WTC11 (cell line): ENCODE data around the gene ACP4. TPM values are rescaled to one million over a fixed set of nuclear protein-coding genes. Genes with fewer than 3 reads are reported as not detected.
"Not testable (repeated sequence)": the region's sequence is repeated elsewhere in the genome, so short reads cannot be mapped to it uniquely, and the experiment has no call there.

Experiments
- ATAC-seq: fragments of 200-7000 bp; cut with Tn5 transposase; 2 replicates; pipeline ENCODE4 v1.10.0; 2021; ENCODE audit warnings: mild to moderate bottlenecking, moderate library complexity
- CTCF ChIA-PET: fragments of 300-600 bp; sonication (Branson Sonifier 250); formaldehyde crosslinking; loops from one replicate; lab custom pipeline; 2021; ENCODE audit warnings: antibody characterized with exemption; lab: Charles Lee
- POLR2A ChIA-PET: fragments of 350-600 bp; sonication (Branson Sonifier 250); formaldehyde crosslinking; loops from one replicate; lab custom pipeline; 2021; ENCODE audit warnings: antibody characterized with exemption; lab: Charles Lee
- DNase-seq: peaks from one replicate; pipeline ENCODE4 v3.0.0; 2021; ENCODE audit warnings: low spot score
- H3K27ac Mint-ChIP-seq: 2 replicates; pipeline ENCODE4 v1.8.0; 2021; ENCODE audit warnings: mixed read lengths
- H3K27me3 Mint-ChIP-seq: 2 replicates; pipeline ENCODE4 v1.8.0; 2021; ENCODE audit warnings: low read depth, mild to moderate bottlenecking, moderate library complexity, mixed read lengths
- H3K36me3 Mint-ChIP-seq: 2 replicates; pipeline ENCODE4 v1.8.0; 2021; ENCODE audit warnings: mixed read lengths
- H3K4me1 Mint-ChIP-seq: 2 replicates; pipeline ENCODE4 v1.8.0; 2022; ENCODE audit warnings: mixed read lengths
- H3K4me3 Mint-ChIP-seq: 2 replicates; pipeline ENCODE4 v1.8.0; 2021; ENCODE audit warnings: mild to moderate bottlenecking, moderate library complexity, mixed read lengths
- H3K9me3 Mint-ChIP-seq: 2 replicates; pipeline ENCODE4 v1.8.0; 2021; ENCODE audit warnings: mixed read lengths
- ATF1 ChIP-seq: sonication (generic); formaldehyde crosslinking; IDR thresholded peaks from 2 replicates; pipeline ENCODE4 v1.8.1; 2023; ENCODE audit warnings: mild to moderate bottlenecking, moderate library complexity, missing genetic modification reagents
- CREM ChIP-seq: sonication (generic); formaldehyde crosslinking; IDR thresholded peaks from 2 replicates; pipeline ENCODE4 v1.8.1; 2022; ENCODE audit warnings: mild to moderate bottlenecking, missing genetic modification reagents, moderate library complexity
- MYBL2 ChIP-seq: sonication (generic); formaldehyde crosslinking; IDR thresholded peaks from 2 replicates; pipeline ENCODE4 v1.8.1; 2023; ENCODE audit warnings: mild to moderate bottlenecking, moderate library complexity, missing genetic modification reagents
- NFE2L1 ChIP-seq: sonication (generic); formaldehyde crosslinking; IDR thresholded peaks from 2 replicates; pipeline ENCODE4 v1.8.1; 2023; ENCODE audit warnings: missing genetic modification reagents
- NFYB ChIP-seq: sonication (generic); formaldehyde crosslinking; conservative IDR thresholded peaks from 2 replicates; pipeline ENCODE4 v1.8.0; 2022; ENCODE audit warnings: low read depth, missing genetic modification reagents
- NR3C1 ChIP-seq: sonication (generic); formaldehyde crosslinking; conservative IDR thresholded peaks from 2 replicates; pipeline ENCODE4 v1.8.1; 2023; ENCODE audit warnings: low read depth, mild to moderate bottlenecking, missing genetic modification reagents
- RELA ChIP-seq: sonication (generic); formaldehyde crosslinking; IDR thresholded peaks from 2 replicates; pipeline ENCODE4 v1.8.1; 2022; ENCODE audit warnings: missing genetic modification reagents, mild to moderate bottlenecking, borderline replicate concordance
- RORB ChIP-seq: fragments of 250-450 bp; sonication (Bioruptor Pico); IDR thresholded peaks from 2 replicates; pipeline ENCODE4 v1.9.0; 2021; ENCODE audit warnings: mild to moderate bottlenecking
- ZNF263 ChIP-seq: sonication (generic); formaldehyde crosslinking; IDR thresholded peaks from 2 replicates; pipeline ENCODE4 v1.8.1; 2022; ENCODE audit warnings: low read depth, mild to moderate bottlenecking, moderate library complexity, missing genetic modification reagents
- total RNA-seq: library from RNA; stranded (reverse); gene quantifications from 3 replicates; pipeline ENCODE4 v1.2.3, GENCODE V29; 2021
- TF ChIP-seq, protein P1 (sequence below): fragments of 250-450 bp; sonication (Bioruptor Pico); IDR thresholded peaks from 2 replicates; pipeline ENCODE4 v1.9.0; 2021; ENCODE audit warnings: mild to moderate bottlenecking
- TF ChIP-seq, protein P2 (sequence below): sonication (generic); formaldehyde crosslinking; conservative IDR thresholded peaks from 2 replicates; pipeline ENCODE4 v1.8.1; 2022; ENCODE audit warnings: mild to moderate bottlenecking, missing genetic modification reagents
- TF ChIP-seq, protein P3 (sequence below): sonication (generic); formaldehyde crosslinking; IDR thresholded peaks from 2 replicates; pipeline ENCODE4 v1.8.0; 2022; ENCODE audit warnings: mild to moderate bottlenecking, missing genetic modification reagents
- TF ChIP-seq, protein P4 (sequence below): sonication (generic); formaldehyde crosslinking; IDR thresholded peaks from 2 replicates; pipeline ENCODE4 v1.8.0; 2022; ENCODE audit warnings: missing genetic modification reagents
- TF ChIP-seq, protein P5 (sequence below): fragments of 250-450 bp; sonication (Bioruptor Pico); IDR thresholded peaks from 2 replicates; pipeline ENCODE4 v1.9.0; 2021; ENCODE audit warnings: moderate library complexity, mild to moderate bottlenecking, inconsistent platforms, borderline replicate concordance
- TF ChIP-seq, protein P6 (sequence below): sonication (generic); formaldehyde crosslinking; conservative IDR thresholded peaks from 2 replicates; pipeline ENCODE4 v1.8.1; 2023; ENCODE audit warnings: mild to moderate bottlenecking, low read depth, missing genetic modification reagents, moderate library complexity

The ACP4 gene
- total RNA-seq, 1 experiment from 2014 or later = not detected

DNA sequence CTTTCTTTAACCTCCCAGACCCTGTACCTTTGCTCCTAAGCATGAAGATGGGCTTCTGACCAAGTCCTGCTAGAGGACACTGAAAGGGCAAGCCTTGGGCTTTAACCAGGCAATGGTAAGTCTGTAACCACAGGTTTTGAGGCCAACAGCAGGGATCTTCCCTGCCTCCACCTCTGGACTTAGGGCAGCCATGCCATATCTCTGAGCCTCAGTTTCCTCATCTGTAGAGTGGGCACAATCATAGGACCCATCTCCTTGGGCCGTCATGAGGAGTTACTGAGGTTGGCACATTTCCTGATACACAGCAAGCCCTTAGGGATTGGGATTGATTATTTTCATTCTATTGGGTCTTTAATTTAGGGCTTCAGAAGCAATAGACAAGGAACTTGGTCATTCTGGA is 18.6 kb downstream of the ACP4 start:
- POLR2A ChIA-PET = no interaction called here
- DNase-seq = no peak
- no peak for ATAC-seq
- H3K9me3 Mint-ChIP-seq = peaks cover 11% of the 10 kb centered on the region
- TF ChIP-seq, protein P1, sequence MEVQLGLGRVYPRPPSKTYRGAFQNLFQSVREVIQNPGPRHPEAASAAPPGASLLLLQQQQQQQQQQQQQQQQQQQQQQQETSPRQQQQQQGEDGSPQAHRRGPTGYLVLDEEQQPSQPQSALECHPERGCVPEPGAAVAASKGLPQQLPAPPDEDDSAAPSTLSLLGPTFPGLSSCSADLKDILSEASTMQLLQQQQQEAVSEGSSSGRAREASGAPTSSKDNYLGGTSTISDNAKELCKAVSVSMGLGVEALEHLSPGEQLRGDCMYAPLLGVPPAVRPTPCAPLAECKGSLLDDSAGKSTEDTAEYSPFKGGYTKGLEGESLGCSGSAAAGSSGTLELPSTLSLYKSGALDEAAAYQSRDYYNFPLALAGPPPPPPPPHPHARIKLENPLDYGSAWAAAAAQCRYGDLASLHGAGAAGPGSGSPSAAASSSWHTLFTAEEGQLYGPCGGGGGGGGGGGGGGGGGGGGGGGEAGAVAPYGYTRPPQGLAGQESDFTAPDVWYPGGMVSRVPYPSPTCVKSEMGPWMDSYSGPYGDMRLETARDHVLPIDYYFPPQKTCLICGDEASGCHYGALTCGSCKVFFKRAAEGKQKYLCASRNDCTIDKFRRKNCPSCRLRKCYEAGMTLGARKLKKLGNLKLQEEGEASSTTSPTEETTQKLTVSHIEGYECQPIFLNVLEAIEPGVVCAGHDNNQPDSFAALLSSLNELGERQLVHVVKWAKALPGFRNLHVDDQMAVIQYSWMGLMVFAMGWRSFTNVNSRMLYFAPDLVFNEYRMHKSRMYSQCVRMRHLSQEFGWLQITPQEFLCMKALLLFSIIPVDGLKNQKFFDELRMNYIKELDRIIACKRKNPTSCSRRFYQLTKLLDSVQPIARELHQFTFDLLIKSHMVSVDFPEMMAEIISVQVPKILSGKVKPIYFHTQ = no peak
- TF ChIP-seq NFE2L1 = no peak
- peaks cover 54% of the 10 kb centered on the region for H3K27me3 Mint-ChIP-seq
- H3K4me3 Mint-ChIP-seq = no peak overlapping the region
- H3K27ac Mint-ChIP-seq = no peak overlapping the region
- no peaks in the 10 kb centered on the region for H3K4me1 Mint-ChIP-seq
- H3K36me3 Mint-ChIP-seq = peaks cover 6% of the 10 kb centered on the region
- CTCF ChIA-PET = no interaction called here

DNA sequence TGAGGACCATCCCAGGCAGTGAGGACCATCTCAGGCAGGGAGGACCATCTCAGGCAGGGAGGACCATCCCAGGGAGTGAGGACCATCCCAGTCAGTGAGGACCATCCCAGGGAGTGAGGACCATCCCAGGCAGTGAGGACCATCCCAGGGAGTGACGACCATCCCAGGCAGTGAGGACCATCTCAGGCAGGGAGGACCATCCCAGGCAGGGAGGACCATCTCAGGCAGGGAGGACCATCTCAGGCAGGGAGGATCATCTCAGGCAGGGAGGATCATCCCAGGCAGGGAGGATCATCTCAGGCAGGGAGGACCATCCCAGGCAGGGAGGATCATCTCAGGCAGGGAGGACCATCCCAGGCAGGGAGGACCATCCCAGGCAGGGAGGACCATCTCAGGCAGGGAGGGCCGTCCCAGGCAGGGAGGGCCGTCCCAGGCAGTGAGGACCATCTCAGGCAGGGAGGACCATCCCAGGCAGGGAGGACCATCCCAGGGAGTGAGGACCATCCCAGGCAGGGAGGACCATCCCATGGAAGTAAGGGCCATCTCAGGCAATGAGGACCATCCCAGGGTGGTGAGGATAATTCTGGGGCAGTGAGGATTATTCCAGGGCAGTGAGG is 21.5 kb downstream of the ACP4 start:
- ATAC-seq, H3K27ac Mint-ChIP-seq, H3K4me3 Mint-ChIP-seq, POLR2A ChIA-PET, CTCF ChIA-PET, H3K36me3 Mint-ChIP-seq, DNase-seq, H3K4me1 Mint-ChIP-seq: not testable (repeated sequence)
- peak; percentile 45; the same call in 1 of the 2 replicates for TF ChIP-seq ZNF263 (CRISPR knock-in tag)
- H3K9me3 Mint-ChIP-seq = peaks cover 25% of the 10 kb centered on the region
- H3K27me3 Mint-ChIP-seq = peaks cover 80% of the 10 kb centered on the region

DNA sequence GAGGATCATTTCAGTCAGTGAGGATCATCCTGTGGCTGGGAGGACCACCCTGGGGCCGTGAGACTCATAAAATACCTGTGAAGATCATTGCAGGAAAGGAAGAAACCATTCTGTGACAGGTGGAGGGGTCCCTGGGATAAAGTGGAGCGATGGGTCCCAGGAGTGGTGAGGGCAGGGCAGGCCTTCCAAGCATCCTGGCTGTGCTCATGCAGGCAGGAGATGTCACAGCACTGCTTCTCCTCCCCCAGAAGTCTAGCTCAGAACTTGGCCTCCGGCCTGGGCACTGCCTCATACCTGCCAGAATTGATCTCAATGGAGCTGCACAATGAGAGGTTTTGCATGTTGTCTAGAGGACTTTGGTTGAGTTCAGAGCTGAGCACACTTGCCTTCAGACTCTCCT is 22.3 kb downstream of the ACP4 start:
- H3K4me3 Mint-ChIP-seq = no peak overlapping the region
- peaks cover 2% of the 10 kb centered on the region for H3K4me1 Mint-ChIP-seq
- peaks cover 79% of the 10 kb centered on the region for H3K27me3 Mint-ChIP-seq

DNA sequence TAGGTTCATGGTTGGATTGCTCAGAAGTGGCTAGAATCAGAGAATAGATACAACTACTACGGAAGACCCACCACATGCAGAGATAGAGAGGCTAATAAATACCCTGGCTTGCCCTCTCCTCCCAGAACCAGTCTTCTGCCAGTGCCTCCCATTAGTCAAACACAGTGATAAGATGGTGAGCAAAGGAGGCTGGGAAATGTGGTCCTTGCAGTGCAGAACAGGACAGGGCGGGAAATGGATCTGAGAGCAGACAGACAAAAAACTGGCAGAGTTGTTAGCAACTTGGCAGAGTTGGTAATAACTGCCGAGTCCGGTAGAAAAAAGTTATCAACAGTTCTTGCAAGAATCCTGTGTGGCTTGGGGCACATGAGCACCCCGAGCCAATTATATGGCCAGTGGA is 24.7 kb downstream of the ACP4 start:
- POLR2A ChIA-PET = interaction anchor here (0.9 kb wide), 1 partner anchor 14 kb away, joined by 6 read pairs; no protein-coding TSS in a partner anchor
- CTCF ChIA-PET = interaction anchor here (1.1 to 1.2 kb wide), 2 partner anchors 15 to 107 kb away, joined by 3 to 4 read pairs; no protein-coding TSS in a partner anchor
- no peak for DNase-seq
- H3K36me3 Mint-ChIP-seq = no peaks in the 10 kb centered on the region; the same call in 1 of the 2 replicates
- H3K27ac Mint-ChIP-seq = no peak overlapping the region
- H3K9me3 Mint-ChIP-seq = peaks cover 25% of the 10 kb centered on the region
- no peak overlapping the region for H3K4me3 Mint-ChIP-seq
- no peak for ATAC-seq
- H3K4me1 Mint-ChIP-seq = peaks cover 21% of the 10 kb centered on the region
- H3K27me3 Mint-ChIP-seq = peaks cover 76% of the 10 kb centered on the region
- no peak for TF ChIP-seq ATF1 (CRISPR knock-in tag)
- TF ChIP-seq CREM (CRISPR knock-in tag) = no peak
- TF ChIP-seq RELA = no peak
- TF ChIP-seq NR3C1 (CRISPR knock-in tag) = no peak
- TF ChIP-seq, protein P2, sequence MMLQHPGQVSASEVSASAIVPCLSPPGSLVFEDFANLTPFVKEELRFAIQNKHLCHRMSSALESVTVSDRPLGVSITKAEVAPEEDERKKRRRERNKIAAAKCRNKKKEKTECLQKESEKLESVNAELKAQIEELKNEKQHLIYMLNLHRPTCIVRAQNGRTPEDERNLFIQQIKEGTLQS (CRISPR knock-in tag) = no peak
- no peak for TF ChIP-seq MYBL2
- TF ChIP-seq, protein P3, sequence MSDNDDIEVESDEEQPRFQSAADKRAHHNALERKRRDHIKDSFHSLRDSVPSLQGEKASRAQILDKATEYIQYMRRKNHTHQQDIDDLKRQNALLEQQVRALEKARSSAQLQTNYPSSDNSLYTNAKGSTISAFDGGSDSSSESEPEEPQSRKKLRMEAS = no peak
- TF ChIP-seq, protein P4, sequence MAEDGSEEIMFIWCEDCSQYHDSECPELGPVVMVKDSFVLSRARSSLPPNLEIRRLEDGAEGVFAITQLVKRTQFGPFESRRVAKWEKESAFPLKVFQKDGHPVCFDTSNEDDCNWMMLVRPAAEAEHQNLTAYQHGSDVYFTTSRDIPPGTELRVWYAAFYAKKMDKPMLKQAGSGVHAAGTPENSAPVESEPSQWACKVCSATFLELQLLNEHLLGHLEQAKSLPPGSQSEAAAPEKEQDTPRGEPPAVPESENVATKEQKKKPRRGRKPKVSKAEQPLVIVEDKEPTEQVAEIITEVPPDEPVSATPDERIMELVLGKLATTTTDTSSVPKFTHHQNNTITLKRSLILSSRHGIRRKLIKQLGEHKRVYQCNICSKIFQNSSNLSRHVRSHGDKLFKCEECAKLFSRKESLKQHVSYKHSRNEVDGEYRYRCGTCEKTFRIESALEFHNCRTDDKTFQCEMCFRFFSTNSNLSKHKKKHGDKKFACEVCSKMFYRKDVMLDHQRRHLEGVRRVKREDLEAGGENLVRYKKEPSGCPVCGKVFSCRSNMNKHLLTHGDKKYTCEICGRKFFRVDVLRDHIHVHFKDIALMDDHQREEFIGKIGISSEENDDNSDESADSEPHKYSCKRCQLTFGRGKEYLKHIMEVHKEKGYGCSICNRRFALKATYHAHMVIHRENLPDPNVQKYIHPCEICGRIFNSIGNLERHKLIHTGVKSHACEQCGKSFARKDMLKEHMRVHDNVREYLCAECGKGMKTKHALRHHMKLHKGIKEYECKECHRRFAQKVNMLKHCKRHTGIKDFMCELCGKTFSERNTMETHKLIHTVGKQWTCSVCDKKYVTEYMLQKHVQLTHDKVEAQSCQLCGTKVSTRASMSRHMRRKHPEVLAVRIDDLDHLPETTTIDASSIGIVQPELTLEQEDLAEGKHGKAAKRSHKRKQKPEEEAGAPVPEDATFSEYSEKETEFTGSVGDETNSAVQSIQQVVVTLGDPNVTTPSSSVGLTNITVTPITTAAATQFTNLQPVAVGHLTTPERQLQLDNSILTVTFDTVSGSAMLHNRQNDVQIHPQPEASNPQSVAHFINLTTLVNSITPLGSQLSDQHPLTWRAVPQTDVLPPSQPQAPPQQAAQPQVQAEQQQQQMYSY (CRISPR knock-in tag) = no peak

More for the DNA sequence above, 22.3 kb downstream of the ACP4 start:
- Mint-ChIP-seq H3K27ac (no peak overlapping the region), H3K9me3 (peaks cover 25% of the 10 kb centered on the region), H3K36me3 (no peaks in the 10 kb centered on the region; the same call in 1 of the 2 replicates)
- ChIA-PET POLR2A (no interaction called here), CTCF (interaction anchor here (0.5 kb wide), 1 partner anchor 491 kb away, joined by 3 read pairs; no protein-coding TSS in a partner anchor)
- no peak for TF ChIP-seq NFYB (CRISPR knock-in tag)
- TF ChIP-seq, protein P5, sequence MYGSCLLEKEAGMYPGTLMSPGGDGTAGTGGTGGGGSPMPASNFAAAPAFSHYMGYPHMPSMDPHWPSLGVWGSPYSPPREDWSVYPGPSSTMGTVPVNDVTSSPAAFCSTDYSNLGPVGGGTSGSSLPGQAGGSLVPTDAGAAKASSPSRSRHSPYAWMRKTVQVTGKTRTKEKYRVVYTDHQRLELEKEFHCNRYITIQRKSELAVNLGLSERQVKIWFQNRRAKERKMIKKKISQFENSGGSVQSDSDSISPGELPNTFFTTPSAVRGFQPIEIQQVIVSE = no peak
- TF ChIP-seq NR3C1 (CRISPR knock-in tag) = no peak
- TF ChIP-seq RORB (CRISPR knock-in tag) = no peak
- TF ChIP-seq, protein P6, sequence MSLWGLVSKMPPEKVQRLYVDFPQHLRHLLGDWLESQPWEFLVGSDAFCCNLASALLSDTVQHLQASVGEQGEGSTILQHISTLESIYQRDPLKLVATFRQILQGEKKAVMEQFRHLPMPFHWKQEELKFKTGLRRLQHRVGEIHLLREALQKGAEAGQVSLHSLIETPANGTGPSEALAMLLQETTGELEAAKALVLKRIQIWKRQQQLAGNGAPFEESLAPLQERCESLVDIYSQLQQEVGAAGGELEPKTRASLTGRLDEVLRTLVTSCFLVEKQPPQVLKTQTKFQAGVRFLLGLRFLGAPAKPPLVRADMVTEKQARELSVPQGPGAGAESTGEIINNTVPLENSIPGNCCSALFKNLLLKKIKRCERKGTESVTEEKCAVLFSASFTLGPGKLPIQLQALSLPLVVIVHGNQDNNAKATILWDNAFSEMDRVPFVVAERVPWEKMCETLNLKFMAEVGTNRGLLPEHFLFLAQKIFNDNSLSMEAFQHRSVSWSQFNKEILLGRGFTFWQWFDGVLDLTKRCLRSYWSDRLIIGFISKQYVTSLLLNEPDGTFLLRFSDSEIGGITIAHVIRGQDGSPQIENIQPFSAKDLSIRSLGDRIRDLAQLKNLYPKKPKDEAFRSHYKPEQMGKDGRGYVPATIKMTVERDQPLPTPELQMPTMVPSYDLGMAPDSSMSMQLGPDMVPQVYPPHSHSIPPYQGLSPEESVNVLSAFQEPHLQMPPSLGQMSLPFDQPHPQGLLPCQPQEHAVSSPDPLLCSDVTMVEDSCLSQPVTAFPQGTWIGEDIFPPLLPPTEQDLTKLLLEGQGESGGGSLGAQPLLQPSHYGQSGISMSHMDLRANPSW (CRISPR knock-in tag) = no peak
- no peak for DNase-seq
- ATAC-seq = no peak
